ENCODE results near the gene COMMD9.

DNA sequence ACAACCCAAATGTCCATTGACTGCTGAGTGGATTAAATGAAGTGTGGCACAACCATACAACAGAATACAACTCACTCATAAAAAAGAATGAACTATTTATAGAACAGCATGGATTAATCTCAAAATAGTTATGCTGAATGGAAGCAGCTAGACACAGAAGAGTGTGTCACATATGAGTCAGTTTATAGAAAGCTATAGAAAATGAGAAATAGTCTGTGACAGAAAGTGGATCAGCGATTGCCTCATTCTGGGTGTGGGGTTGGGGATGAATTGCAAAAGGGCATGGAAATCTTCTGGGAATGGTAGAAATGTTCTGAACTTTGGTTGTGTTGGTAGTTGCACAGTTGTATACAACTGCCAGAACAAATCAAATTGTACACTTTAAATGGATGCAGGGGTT lies 44.2 kb upstream of the COMMD9 start:
- no peak for TF ChIP-seq RCOR1 (IDR thresholded peaks at IDR 0.05; ENCODE audit: insufficient replicate concordance, low read length)
- no peak for TF ChIP-seq POLR2A (IDR thresholded peaks at IDR 0.05; ENCODE audit: low read depth, low read length)
- TF ChIP-seq NFE2L2 (IDR thresholded peaks at IDR 0.05; ENCODE audit: low read depth, low read length): no peak
